ENCODE results near the gene MUC16.

DNA sequence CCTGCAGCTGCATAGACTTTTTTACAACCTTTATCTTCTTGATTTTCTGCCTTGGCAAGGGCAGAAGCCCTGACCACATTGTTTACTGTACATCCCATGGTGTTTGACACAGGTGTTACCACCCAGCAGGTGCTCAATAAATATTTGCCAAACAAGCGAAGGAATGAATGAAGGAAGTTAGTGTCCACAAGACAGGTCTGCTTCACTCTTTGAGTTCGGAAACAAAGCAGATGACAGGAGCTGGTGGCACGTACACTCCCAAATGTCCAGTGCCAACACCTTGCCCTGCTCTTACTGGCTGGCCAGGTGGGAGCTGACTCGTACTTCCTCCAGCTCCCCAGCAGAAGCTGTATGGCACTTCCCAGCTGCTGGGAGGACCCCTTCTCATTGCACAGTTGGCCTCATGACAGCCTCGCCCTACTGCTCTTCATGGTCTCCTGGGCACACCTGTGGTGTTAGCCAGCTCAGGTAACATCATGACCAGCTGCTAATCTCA is 22.0 kb upstream of the MUC16 start:
- TF ChIP-seq EZH2 (IDR thresholded peaks at IDR 0.05) (no peak), POLR2AphosphoS5 (IDR thresholded peaks at IDR 0.05; ENCODE audit: borderline replicate concordance, low read depth, low read length) (no peak)
